IPS-15b (cell line): ENCODE results near the gene MYL3.

Experiments
- H3K27me3 ChIP-seq: one replicate; pipeline ENCODE4 v1.6.1; 2013; ENCODE audit warnings: low read length; ENCODE audit not compliant: control insufficient read depth, insufficient read depth
- H3K36me3 ChIP-seq: one replicate; pipeline ENCODE4 v1.6.1; 2013; ENCODE audit warnings: low read length; ENCODE audit not compliant: control insufficient read depth, insufficient read depth
- H3K4me1 ChIP-seq: one replicate; pipeline ENCODE4 v1.6.1; 2013; ENCODE audit warnings: mild to moderate bottlenecking, low read length; ENCODE audit not compliant: control insufficient read depth, insufficient read depth
- H3K4me3 ChIP-seq: one replicate; pipeline ENCODE4 v1.5.1; 2013; ENCODE audit warnings: low read depth, low read length
- H3K9ac ChIP-seq: one replicate; pipeline ENCODE4 v1.6.1; 2013; ENCODE audit warnings: low read depth, mild to moderate bottlenecking, low read length
- H3K9me3 ChIP-seq: one replicate; pipeline ENCODE4 v1.6.1; 2013; ENCODE audit warnings: mild to moderate bottlenecking, low read length; ENCODE audit not compliant: control insufficient read depth, insufficient read depth

MYL3 gene

GRCh38 chr3:46860017-46860809 is 3.0 kb downstream of the MYL3 start:
- Histone ChIP-seq H3K9ac (no peak overlapping the region), H3K4me1 (no peaks in the 10 kb centered on the region), H3K9me3 (no peaks in the 10 kb centered on the region), H3K36me3 (no peaks in the 10 kb centered on the region), H3K27me3 (no peaks in the 10 kb centered on the region), H3K4me3 (no peak overlapping the region)

DNA sequence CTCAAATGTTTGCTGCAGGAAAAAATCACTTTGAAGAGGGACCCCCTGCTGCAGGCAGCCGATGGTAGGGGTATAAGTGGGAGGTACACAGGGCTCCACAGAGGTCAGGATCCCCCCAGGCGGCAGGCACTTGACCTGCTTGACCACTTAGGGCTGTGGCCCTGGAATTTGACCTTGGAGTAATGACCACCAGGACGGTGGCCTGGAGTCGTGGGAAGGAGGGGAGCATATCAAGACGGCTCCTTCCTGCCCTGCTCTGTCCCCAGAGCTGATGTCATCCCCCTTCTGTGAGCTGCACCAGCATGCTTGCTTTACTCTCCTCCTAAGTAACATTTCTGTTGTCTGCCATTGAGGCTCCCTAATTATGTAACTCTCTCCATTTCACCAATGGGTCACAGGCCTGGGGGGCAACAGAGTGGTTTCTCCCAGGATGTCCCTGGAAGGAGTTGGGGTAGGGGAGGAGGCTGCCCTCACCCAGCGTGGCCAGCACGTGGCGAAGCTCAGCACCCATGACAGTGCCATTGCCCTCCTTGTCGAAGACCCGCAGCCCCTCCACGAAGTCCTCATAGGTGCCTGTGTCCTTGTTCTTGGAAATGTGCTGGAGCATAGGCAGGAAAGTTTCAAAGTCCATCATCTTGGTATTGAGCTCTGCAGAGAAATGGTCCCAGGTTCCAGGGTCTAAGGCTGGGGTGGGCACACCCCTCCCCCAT is 4.1 kb downstream of the MYL3 start:
- Histone ChIP-seq H3K36me3 (no peaks in the 10 kb centered on the region), H3K4me3 (no peak overlapping the region), H3K9me3 (no peaks in the 10 kb centered on the region), H3K27me3 (no peaks in the 10 kb centered on the region), H3K4me1 (no peaks in the 10 kb centered on the region), H3K9ac (no peak overlapping the region)

GRCh38 chr3:46858456-46858855 is 4.8 kb downstream of the MYL3 start:
- Histone ChIP-seq H3K36me3 (no peaks in the 10 kb centered on the region), H3K4me3 (no peak overlapping the region), H3K27me3 (no peaks in the 10 kb centered on the region), H3K9ac (no peak overlapping the region), H3K4me1 (no peaks in the 10 kb centered on the region), H3K9me3 (no peaks in the 10 kb centered on the region)

GRCh38 chr3:46857485-46858341 is 5.5 kb downstream of the MYL3 start:
- Histone ChIP-seq H3K27me3 (no peaks in the 10 kb centered on the region), H3K4me1 (no peaks in the 10 kb centered on the region), H3K9me3 (no peaks in the 10 kb centered on the region), H3K4me3 (no peak overlapping the region), H3K9ac (no peak overlapping the region), H3K36me3 (no peaks in the 10 kb centered on the region)

DNA sequence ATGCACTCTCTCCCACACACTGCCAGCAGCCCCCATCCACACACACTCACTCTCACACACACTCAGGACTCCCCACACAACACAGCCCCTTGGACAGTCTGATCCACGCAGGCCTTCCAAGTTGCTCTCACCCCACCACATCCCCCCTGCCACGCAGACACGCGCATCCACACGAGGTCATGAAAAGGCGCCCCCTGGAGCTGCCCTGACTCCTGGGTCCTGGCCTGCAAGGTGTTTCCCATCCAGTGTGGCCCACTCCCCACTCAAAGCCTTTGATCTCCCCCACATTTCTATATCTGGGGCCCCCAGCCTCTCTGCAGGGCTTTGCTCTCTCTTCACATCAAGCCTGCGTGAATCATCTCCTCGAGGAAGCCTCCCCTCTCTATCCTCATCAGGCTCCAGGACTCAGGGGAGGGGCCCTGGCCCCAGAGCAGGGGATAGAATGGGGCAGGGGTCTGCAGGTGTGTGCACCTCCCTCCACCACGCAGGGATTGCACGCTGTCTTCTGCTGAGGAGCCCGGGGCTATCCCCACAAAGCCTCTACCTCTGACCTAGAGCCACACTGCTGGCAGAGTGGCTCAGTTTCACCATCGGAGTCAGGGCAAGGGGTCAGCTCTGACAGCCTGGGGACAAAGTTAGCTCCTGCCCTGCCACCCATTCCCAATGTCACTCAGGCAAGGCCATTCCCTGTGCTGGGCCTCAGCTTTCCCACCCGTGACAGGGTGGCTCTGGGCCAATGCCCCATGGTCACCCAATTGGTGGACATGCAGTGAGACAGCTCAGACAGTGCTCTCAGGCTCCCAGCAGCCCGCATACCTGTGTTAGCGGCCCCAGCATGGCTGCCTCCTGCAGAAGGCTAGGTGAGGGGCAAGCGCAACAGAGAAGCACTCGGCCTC is 6.4 kb downstream of the MYL3 start:
- Histone ChIP-seq H3K27me3 (no peaks in the 10 kb centered on the region), H3K4me1 (no peaks in the 10 kb centered on the region), H3K9me3 (no peaks in the 10 kb centered on the region), H3K36me3 (no peaks in the 10 kb centered on the region), H3K4me3 (no peak overlapping the region), H3K9ac (no peak overlapping the region)

DNA sequence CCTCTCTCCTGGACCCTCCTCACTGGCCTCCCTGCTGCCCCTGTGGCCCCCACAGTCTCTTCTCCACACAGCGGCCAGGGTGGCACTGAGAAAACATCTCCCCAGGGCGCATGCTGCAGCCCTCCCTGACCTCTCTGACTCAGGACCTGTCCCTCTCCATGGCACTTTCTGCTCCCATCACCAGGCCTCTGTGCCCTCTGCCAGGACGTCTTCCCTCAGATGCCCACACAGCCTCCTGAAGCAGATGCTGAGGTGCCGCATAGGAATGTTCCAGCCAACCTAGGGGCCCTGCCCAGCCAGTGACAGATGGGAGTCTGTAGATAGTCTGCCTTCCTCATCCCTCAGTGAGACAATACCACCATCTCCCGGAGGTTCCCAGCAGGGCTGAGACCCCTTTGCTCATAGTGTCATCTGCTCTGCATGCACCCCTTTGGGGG is 8.7 kb downstream of the MYL3 start:
- no peaks in the 10 kb centered on the region for H3K27me3 ChIP-seq
- no peak overlapping the region for H3K4me3 ChIP-seq
- no peaks in the 10 kb centered on the region for H3K9me3 ChIP-seq
- H3K9ac ChIP-seq: no peak overlapping the region
- H3K36me3 ChIP-seq: no peaks in the 10 kb centered on the region
- H3K4me1 ChIP-seq: no peaks in the 10 kb centered on the region

DNA sequence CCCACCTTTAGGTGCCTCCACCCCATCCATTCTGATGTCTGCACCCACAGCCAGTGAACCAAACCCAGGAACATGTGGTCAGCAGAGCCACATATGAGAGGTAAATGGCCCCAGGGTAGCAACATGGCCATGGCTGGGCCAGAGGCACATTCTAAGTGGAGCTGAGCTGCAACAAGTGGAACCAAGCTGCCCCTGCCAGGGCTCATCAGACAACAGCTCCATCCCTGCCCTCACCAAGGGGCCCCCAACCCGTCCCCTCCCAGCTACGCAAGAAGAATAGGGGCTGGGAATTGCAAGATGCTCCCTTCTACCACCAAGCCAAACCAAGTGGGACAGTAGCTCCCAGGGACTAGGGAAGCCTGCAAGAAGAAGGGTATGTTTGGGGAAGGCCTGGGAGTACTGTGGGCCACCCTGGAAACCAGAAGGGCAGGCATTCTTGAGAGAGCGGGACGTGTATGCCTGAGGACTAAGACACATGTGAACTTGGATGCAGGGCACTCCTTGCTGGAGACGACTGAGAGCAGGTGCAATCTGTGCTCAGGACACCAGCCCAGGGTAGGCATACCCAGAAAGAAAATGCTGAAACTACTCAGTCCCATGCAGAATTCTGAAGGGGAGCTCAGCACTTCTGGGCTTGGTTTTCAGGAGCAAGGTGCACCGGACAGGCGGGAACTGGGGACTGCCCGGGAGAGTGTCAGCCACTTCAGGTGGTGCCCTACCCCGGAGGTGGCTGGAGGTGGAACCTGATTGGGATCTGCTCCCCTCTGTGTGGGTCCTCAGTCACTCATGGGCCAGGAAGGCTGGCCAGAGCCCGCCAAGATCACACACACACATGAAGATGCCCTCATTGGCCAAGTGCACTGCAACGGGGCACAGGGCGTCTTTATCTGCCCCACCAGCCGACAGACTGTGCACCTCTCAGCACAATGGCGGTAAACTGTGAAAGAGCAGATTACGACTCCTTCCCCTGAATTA is 9.5 kb downstream of the MYL3 start:
- no peak overlapping the region for H3K4me3 ChIP-seq
- H3K4me1 ChIP-seq: peaks cover 2% of the 10 kb centered on the region
- no peak overlapping the region for H3K9ac ChIP-seq
- no peaks in the 10 kb centered on the region for H3K36me3 ChIP-seq
- no peaks in the 10 kb centered on the region for H3K9me3 ChIP-seq
- H3K27me3 ChIP-seq: no peaks in the 10 kb centered on the region

DNA sequence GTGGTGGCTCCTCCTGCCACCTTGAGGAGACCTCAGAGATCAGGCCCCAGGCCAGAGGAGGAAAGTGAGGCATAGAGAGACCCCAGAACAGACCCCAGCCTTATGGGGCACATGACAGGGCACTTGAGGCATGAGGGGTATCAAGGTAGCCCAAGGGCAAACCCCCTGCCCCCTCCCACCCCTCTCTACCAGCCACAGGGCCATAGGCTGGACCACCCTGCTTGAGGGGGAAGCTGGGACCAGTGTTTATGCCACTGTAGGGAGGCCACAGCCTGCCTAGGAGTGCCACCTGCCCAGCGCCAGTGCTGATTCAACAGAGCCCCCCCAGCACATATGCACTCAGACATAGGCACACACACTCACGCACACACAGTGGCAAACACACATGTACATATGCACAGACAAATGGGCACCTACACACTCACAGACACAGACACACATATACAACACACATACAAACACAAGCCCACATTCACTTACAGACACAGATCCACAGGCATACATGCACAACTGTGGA is 10.3 kb downstream of the MYL3 start:
- H3K27me3 ChIP-seq: no peaks in the 10 kb centered on the region
- H3K36me3 ChIP-seq: no peaks in the 10 kb centered on the region
- H3K9me3 ChIP-seq: no peaks in the 10 kb centered on the region
- H3K4me1 ChIP-seq: peaks cover 2% of the 10 kb centered on the region
- no peak overlapping the region for H3K9ac ChIP-seq
- H3K4me3 ChIP-seq: no peak overlapping the region

- Histone ChIP-seq H3K4me3 (no peak overlapping the region), H3K27me3 (no peaks in the 10 kb centered on the region), H3K4me1 (peaks cover 2% of the 10 kb centered on the region), H3K36me3 (no peaks in the 10 kb centered on the region), H3K9me3 (no peaks in the 10 kb centered on the region), H3K9ac (no peak overlapping the region)
Observed at GRCh38 chr3:46852334-46852720, 10.9 kb downstream of the MYL3 start.
